ENCODE results near the gene APAF1. TPM values are rescaled to one million over a fixed set of nuclear protein-coding genes. Genes with fewer than 3 reads are reported as not detected.

Gene APAF1
- total and polyA plus RNA-seq, 10 of the 15 experiments (the other 5 are each of a cell fraction or from before 2014, with no cell fraction given) = 4.2 to 19.1 (median 14.2) TPM

DNA sequence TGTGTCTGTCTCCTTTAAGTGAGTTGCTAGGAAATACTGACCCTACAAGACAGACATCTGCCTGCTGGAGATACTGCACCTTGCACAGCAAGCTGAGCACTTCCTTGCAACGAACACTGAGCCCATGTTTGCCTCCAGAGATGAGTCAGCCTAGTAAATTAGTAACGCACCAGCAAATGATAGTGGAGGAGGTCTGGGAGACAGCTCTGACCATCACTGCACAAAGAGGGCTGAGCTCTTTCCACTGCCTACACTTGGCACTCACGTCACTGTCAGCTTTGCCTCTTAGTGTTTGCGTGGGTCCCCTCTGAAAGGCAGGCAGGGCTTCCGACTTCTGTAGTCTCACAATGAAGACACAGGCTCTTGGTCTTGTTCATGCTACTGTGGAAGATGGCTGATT, 109.0 kb downstream of the APAF1 start (continued):
- TF ChIP-seq, protein P1, sequence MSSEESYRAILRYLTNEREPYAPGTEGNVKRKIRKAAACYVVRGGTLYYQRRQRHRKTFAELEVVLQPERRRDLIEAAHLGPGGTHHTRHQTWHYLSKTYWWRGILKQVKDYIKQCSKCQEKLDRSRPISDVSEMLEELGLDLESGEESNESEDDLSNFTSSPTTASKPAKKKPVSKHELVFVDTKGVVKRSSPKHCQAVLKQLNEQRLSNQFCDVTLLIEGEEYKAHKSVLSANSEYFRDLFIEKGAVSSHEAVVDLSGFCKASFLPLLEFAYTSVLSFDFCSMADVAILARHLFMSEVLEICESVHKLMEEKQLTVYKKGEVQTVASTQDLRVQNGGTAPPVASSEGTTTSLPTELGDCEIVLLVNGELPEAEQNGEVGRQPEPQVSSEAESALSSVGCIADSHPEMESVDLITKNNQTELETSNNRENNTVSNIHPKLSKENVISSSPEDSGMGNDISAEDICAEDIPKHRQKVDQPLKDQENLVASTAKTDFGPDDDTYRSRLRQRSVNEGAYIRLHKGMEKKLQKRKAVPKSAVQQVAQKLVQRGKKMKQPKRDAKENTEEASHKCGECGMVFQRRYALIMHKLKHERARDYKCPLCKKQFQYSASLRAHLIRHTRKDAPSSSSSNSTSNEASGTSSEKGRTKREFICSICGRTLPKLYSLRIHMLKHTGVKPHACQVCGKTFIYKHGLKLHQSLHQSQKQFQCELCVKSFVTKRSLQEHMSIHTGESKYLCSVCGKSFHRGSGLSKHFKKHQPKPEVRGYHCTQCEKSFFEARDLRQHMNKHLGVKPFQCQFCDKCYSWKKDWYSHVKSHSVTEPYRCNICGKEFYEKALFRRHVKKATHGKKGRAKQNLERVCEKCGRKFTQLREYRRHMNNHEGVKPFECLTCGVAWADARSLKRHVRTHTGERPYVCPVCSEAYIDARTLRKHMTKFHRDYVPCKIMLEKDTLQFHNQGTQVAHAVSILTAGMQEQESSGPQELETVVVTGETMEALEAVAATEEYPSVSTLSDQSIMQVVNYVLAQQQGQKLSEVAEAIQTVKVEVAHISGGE (CRISPR knock-in tag; IDR thresholded peaks at IDR 0.05) = no peak
- TF ChIP-seq BCL11A (IDR thresholded peaks at IDR 0.05; ENCODE audit: low read depth, low read length) = peak; percentile 37; the same call in 1 of the 2 replicates
- TF ChIP-seq, protein P2, sequence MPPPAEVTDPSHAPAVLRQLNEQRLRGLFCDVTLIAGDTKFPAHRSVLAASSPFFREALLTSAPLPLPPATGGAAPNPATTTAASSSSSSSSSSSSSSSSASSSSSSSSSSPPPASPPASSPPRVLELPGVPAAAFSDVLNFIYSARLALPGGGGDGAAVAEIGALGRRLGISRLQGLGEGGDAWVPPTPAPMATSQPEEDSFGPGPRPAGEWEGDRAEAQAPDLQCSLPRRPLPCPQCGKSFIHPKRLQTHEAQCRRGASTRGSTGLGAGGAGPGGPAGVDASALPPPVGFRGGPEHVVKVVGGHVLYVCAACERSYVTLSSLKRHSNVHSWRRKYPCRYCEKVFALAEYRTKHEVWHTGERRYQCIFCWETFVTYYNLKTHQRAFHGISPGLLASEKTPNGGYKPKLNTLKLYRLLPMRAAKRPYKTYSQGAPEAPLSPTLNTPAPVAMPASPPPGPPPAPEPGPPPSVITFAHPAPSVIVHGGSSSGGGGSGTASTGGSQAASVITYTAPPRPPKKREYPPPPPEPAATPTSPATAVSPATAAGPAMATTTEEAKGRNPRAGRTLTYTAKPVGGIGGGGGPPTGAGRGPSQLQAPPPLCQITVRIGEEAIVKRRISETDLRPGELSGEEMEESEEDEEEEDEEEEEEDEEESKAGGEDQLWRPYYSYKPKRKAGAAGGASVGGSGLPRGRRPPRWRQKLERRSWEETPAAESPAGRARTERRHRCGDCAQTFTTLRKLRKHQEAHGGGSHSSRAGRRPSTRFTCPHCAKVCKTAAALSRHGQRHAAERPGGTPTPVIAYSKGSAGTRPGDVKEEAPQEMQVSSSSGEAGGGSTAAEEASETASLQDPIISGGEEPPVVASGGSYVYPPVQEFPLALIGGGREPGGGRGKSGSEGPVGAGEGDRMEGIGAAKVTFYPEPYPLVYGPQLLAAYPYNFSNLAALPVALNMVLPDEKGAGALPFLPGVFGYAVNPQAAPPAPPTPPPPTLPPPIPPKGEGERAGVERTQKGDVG (CRISPR knock-in tag; IDR thresholded peaks at IDR 0.05) = no peak
- TF ChIP-seq SP1 (IDR thresholded peaks at IDR 0.05; ENCODE audit: low read depth, low read length) = no peak
- no peak for TF ChIP-seq KDM1A (IDR thresholded peaks at IDR 0.05; ENCODE audit: borderline replicate concordance)
- TF ChIP-seq, protein P3, sequence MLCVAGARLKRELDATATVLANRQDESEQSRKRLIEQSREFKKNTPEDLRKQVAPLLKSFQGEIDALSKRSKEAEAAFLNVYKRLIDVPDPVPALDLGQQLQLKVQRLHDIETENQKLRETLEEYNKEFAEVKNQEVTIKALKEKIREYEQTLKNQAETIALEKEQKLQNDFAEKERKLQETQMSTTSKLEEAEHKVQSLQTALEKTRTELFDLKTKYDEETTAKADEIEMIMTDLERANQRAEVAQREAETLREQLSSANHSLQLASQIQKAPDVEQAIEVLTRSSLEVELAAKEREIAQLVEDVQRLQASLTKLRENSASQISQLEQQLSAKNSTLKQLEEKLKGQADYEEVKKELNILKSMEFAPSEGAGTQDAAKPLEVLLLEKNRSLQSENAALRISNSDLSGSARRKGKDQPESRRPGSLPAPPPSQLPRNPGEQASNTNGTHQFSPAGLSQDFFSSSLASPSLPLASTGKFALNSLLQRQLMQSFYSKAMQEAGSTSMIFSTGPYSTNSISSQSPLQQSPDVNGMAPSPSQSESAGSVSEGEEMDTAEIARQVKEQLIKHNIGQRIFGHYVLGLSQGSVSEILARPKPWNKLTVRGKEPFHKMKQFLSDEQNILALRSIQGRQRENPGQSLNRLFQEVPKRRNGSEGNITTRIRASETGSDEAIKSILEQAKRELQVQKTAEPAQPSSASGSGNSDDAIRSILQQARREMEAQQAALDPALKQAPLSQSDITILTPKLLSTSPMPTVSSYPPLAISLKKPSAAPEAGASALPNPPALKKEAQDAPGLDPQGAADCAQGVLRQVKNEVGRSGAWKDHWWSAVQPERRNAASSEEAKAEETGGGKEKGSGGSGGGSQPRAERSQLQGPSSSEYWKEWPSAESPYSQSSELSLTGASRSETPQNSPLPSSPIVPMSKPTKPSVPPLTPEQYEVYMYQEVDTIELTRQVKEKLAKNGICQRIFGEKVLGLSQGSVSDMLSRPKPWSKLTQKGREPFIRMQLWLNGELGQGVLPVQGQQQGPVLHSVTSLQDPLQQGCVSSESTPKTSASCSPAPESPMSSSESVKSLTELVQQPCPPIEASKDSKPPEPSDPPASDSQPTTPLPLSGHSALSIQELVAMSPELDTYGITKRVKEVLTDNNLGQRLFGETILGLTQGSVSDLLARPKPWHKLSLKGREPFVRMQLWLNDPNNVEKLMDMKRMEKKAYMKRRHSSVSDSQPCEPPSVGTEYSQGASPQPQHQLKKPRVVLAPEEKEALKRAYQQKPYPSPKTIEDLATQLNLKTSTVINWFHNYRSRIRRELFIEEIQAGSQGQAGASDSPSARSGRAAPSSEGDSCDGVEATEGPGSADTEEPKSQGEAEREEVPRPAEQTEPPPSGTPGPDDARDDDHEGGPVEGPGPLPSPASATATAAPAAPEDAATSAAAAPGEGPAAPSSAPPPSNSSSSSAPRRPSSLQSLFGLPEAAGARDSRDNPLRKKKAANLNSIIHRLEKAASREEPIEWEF (IDR thresholded peaks at IDR 0.05; ENCODE audit: insufficient replicate concordance, low read depth, low read length) = no peak
- 0 out of 2 replicates have a peak, but pooled peaks have one; percentile 23 for TF ChIP-seq YY1 (IDR thresholded peaks at IDR 0.05; ENCODE audit: low read depth, low read length)
- peak; percentile 80 for TF ChIP-seq MTA2 (IDR thresholded peaks at IDR 0.05; ENCODE audit: low read depth)
- no peak for TF ChIP-seq TAF1 (IDR thresholded peaks at IDR 0.05; ENCODE audit: borderline replicate concordance, low read depth, low read length)
- TF ChIP-seq, protein P4, sequence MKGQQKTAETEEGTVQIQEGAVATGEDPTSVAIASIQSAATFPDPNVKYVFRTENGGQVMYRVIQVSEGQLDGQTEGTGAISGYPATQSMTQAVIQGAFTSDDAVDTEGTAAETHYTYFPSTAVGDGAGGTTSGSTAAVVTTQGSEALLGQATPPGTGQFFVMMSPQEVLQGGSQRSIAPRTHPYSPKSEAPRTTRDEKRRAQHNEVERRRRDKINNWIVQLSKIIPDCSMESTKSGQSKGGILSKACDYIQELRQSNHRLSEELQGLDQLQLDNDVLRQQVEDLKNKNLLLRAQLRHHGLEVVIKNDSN (IDR thresholded peaks at IDR 0.05; ENCODE audit: borderline replicate concordance, extremely low read length, insufficient read depth, low read depth, low read length) = no peak
- no peak for TF ChIP-seq CEBPB (IDR thresholded peaks at IDR 0.05; ENCODE audit: borderline replicate concordance in 1 of 2, low read depth in 2 of 2, low read length in 2 of 2)
- TF ChIP-seq RB1 (IDR thresholded peaks at IDR 0.05; ENCODE audit: borderline replicate concordance) = no peak
- no peak for TF ChIP-seq RAD21 (IDR thresholded peaks at IDR 0.05; ENCODE audit: insufficient read depth, low read depth, low read length)
- no peak for TF ChIP-seq RAD51 (IDR thresholded peaks at IDR 0.05)
- TF ChIP-seq FOXM1 (IDR thresholded peaks at IDR 0.05; ENCODE audit: low read depth, low read length) = no peak
- TF ChIP-seq POU2F2 (IDR thresholded peaks at IDR 0.05; ENCODE audit: borderline replicate concordance, low read depth, low read length) = no peak
- TF ChIP-seq HCFC1 (IDR thresholded peaks at IDR 0.05; ENCODE audit: low read length) = no peak
- TF ChIP-seq ETV6 (conservative IDR thresholded peaks at IDR 0.05 in 1 of 2, IDR thresholded peaks at IDR 0.05 in 1 of 2; ENCODE audit: borderline replicate concordance in 1 of 2, low read depth in 1 of 2) = no peak
